Loucy (cell line): Measurements from ENCODE around the gene ITGAL.

Experiments
- H2AFZ ChIP-seq: fragments of 200-600 bp; sonication (generic); 2 replicates; pipeline ENCODE4 v1.6.0; 2016; ENCODE audit warnings: antibody characterized with exemption, mild to moderate bottlenecking, low read length, moderate library complexity
- H3F3A ChIP-seq: fragments of 200-600 bp; 2 replicates; pipeline ENCODE4 v1.6.0; 2016; ENCODE audit warnings: antibody characterized with exemption, low read depth, mild to moderate bottlenecking
- H3K27me3 ChIP-seq: fragments of 200-600 bp; sonication (generic); 2 replicates; pipeline ENCODE4 v1.6.1; 2014; ENCODE audit warnings: low read length, mild to moderate bottlenecking; ENCODE audit not compliant: insufficient read depth, poor library complexity, severe bottlenecking
- H3K36me3 ChIP-seq: fragments of 200-600 bp; sonication (generic); 2 replicates; pipeline ENCODE4 v1.6.1; 2016; ENCODE audit warnings: low read length; ENCODE audit not compliant: insufficient read depth
- H3K4me1 ChIP-seq: fragments of 200-600 bp; sonication (generic); 2 replicates; pipeline ENCODE4 v1.5.1; 2014; ENCODE audit warnings: low read length, mild to moderate bottlenecking; ENCODE audit not compliant: insufficient read depth, poor library complexity, severe bottlenecking
- H3K4me2 ChIP-seq: fragments of 200-600 bp; sonication (generic); 2 replicates; pipeline ENCODE4 v1.6.0; 2014; ENCODE audit warnings: antibody characterized with exemption, low read length, low read depth, mild to moderate bottlenecking; ENCODE audit not compliant: poor library complexity, severe bottlenecking
- H3K4me3 ChIP-seq: fragments of 200-600 bp; sonication (generic); 2 replicates; pipeline ENCODE4 v1.5.1; 2014; ENCODE audit warnings: low read length, mild to moderate bottlenecking, mixed read lengths; ENCODE audit not compliant: poor library complexity, severe bottlenecking
- H3K79me2 ChIP-seq: fragments of 200-600 bp; sonication (generic); 2 replicates; pipeline ENCODE4 v1.6.1; 2014; ENCODE audit warnings: low read length; ENCODE audit not compliant: insufficient read depth
- H3K9ac ChIP-seq: fragments of 200-600 bp; sonication (generic); 2 replicates; pipeline ENCODE4 v1.6.0; 2014; ENCODE audit warnings: mild to moderate bottlenecking, low read depth, low read length, moderate library complexity; ENCODE audit not compliant: poor library complexity, severe bottlenecking
- H3K9me2 ChIP-seq: fragments of 200-600 bp; sonication (generic); replicated peaks from 2 replicates; pipeline ENCODE4 v1.6.1; 2016; ENCODE audit warnings: low read depth, low read length, mixed read lengths
- H3K9me3 ChIP-seq: fragments of 200-600 bp; sonication (generic); 2 replicates; pipeline ENCODE4 v1.6.1; 2014; ENCODE audit warnings: mild to moderate bottlenecking, antibody characterized with exemption, low read length, low read depth; ENCODE audit not compliant: insufficient read depth
- H4K20me1 ChIP-seq: fragments of 200-600 bp; sonication (generic); 2 replicates; pipeline ENCODE4 v1.6.0; 2014; ENCODE audit warnings: antibody characterized with exemption, low read length, mild to moderate bottlenecking; ENCODE audit not compliant: insufficient read depth, poor library complexity, severe bottlenecking
- CTCF ChIP-seq: fragments of 200-600 bp; sonication (generic); conservative IDR thresholded peaks from 2 replicates; pipeline ENCODE4 v1.5.1; 2014; ENCODE audit warnings: mild to moderate bottlenecking, antibody characterized with exemption, low read length
- EZH2phosphoT487 ChIP-seq: fragments of 200-600 bp; IDR thresholded peaks from 2 replicates; pipeline ENCODE4 v1.6.1; 2018; ENCODE audit warnings: antibody characterized with exemption, mild to moderate bottlenecking, moderate library complexity, borderline replicate concordance

Gene ITGAL

DNA sequence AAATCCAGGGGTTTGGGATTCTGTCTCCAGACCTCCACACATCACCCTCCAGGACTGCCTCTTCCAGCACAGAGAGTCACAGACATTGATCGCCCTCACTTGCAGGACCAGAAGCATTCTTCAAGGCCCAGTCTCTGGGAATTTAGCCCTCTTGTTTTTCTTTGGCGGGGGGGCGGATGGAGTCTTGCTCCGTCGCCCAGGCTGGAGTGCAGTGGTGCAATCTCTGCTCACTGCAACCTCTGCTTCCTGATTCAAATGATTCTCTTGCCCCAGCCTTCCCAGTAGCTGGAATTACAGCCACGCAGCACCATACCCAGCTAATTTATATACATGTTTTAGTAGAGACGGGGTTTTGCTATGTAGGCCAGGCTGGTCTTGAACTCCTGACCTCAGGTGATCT is 8.5 kb upstream of the ITGAL start:
- TF ChIP-seq EZH2phosphoT487 (no peak), CTCF (no peak)
- H3F3A ChIP-seq: 0 out of 2 replicates have a peak, but pooled peaks cover 2% of the 10 kb centered on the region
- H3K27me3 ChIP-seq: no peaks in the 10 kb centered on the region
- no peaks in the 10 kb centered on the region for H3K9me2 ChIP-seq
- no peaks in the 10 kb centered on the region for H3K9me3 ChIP-seq
- peaks cover 24% of the 10 kb centered on the region for H3K4me1 ChIP-seq
- no peaks in the 10 kb centered on the region for H4K20me1 ChIP-seq
- no peak overlapping the region for H3K4me3 ChIP-seq
- H2AFZ ChIP-seq: no peak overlapping the region
- H3K4me2 ChIP-seq: no peak overlapping the region
- H3K36me3 ChIP-seq: no peaks in the 10 kb centered on the region
- no peak overlapping the region for H3K9ac ChIP-seq
- H3K79me2 ChIP-seq: no peaks in the 10 kb centered on the region

DNA sequence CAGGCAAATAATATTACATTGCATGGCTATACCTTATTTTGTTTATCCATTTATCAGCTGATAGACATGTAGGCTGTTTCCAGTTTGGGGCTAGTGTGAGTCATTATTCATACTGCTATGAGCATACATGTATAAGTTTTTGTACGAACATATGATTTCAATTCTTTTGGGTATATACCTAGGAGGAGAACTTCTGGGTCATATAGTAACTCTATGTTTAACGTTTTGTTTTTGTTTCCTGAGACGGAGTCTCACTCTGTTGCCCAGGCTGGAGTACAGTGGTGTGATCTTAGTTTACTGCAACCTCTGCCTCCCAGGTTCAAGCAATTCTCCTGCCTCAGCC is 2.4 kb upstream of the ITGAL start:
- no peak overlapping the region for H3K4me3 ChIP-seq
- peaks cover 26% of the 10 kb centered on the region for H3K79me2 ChIP-seq
- H4K20me1 ChIP-seq: no peaks in the 10 kb centered on the region
- H3K4me2 ChIP-seq: no peak overlapping the region
- H3K9me2 ChIP-seq: no peaks in the 10 kb centered on the region
- TF ChIP-seq CTCF: no peak
- no peak for TF ChIP-seq EZH2phosphoT487
- H2AFZ ChIP-seq: no peak overlapping the region
- no peaks in the 10 kb centered on the region for H3K36me3 ChIP-seq
- no peaks in the 10 kb centered on the region for H3K9me3 ChIP-seq
- no peaks in the 10 kb centered on the region for H3K27me3 ChIP-seq
- no peaks in the 10 kb centered on the region for H3F3A ChIP-seq
- H3K4me1 ChIP-seq: peaks cover 50% of the 10 kb centered on the region
- H3K9ac ChIP-seq: no peak overlapping the region

DNA sequence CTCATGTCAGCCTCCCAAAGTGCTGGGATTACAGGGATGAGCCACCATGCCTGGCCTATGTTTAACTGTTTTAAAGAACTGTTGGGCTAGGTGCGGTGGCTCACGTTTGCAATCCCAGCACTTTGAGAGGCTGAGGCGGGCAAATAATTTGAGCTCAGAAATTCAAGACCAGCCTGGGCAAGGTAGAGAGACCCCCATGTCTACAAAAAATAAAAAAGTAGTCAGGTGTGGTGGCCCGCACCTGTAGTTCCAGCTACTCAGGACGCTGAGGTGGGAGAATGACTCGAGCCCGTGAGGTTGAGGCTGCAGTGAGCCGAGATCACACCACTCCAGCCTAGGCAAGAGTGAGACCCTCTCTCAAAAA is 1.9 kb upstream of the ITGAL start:
- Histone ChIP-seq H2AFZ (no peak overlapping the region), H3K4me2 (no peak overlapping the region)

More for the DNA sequence above, 1.9 kb upstream of the ITGAL start:
- Histone ChIP-seq H3K4me3 (no peak overlapping the region), H3K9me3 (no peaks in the 10 kb centered on the region), H3K9me2 (no peaks in the 10 kb centered on the region), H3K36me3 (no peaks in the 10 kb centered on the region), H3F3A (no peaks in the 10 kb centered on the region), H3K4me1 (peaks cover 52% of the 10 kb centered on the region), H3K9ac (no peak overlapping the region), H3K79me2 (peaks cover 30% of the 10 kb centered on the region), H4K20me1 (no peaks in the 10 kb centered on the region), H3K27me3 (no peaks in the 10 kb centered on the region)
- TF ChIP-seq EZH2phosphoT487 (no peak), CTCF (no peak)
